K562 (cell line): Measurements from ENCODE around the gene MUSTN1. TPM values are rescaled to one million over a fixed set of nuclear protein-coding genes. Genes with fewer than 3 reads are reported as not detected.

Experiments
- ATAC-seq: fragments of 200-7000 bp; cut with Tn5 transposase; 3 replicates; pipeline ENCODE4 v1.9.1; 2020; ENCODE audit warnings: moderate library complexity
- BruUV-seq: library from RNA; stranded (reverse); fragments of 400-500 nt; replicated peaks from 2 replicates; lab custom pipeline; 2021; lab: Mats Ljungman, UMichigan
- CTCF ChIA-PET: fragments of 300-600 bp; formaldehyde crosslinking; extraction: SDS; loops from one replicate; lab custom pipeline; 2021; ENCODE audit warnings: low intra/inter-chr PET ratio; lab: Yijun Ruan, JAX
- POLR2A ChIA-PET: fragments of 300-600, 350-650 bp; sonication (Branson Sonifier 250); formaldehyde crosslinking; extraction: SDS; loops from one replicate; lab custom pipeline; 2021; ENCODE audit warnings: antibody characterized with exemption, inconsistent platforms; lab: Yijun Ruan, JAX
- DNase-seq, 4 experiments: peaks; one replicate each; pipeline versions ENCODE4 v3.0.0 to v3.0.0-alpha.2; 2011 to 2018; ENCODE audit warnings: low spot score in 3 of 4, mixed read lengths in 3 of 4; ENCODE audit errors: extremely low read depth in 1 of 4
- FAIRE-seq: peaks from 2 replicates; lab custom pipeline; 2011; peaks lifted over from hg19 to GRCh38; lab: Jason Lieb, UNC
- H2AFZ ChIP-seq: 2 replicates; pipeline ENCODE4 v1.6.0; 2011; ENCODE audit warnings: low read depth, low read length, control low read depth, inconsistent platforms
- H3K27ac ChIP-seq: fragments of 200-600 bp; 3 replicates; pipeline ENCODE4 v1.8.0; 2011; ENCODE audit warnings: low read depth, mild to moderate bottlenecking, control low read depth, inconsistent platforms, low read length, moderate library complexity, mixed read lengths; ENCODE audit errors: extremely low read depth
- H3K27me3 ChIP-seq, 2 experiments: fragments of 300-600 bp in 1 of 2; 2 replicates in 1 of 2; 3 replicates in 1 of 2; pipeline versions ENCODE4 v1.6.0 to v1.8.0; 2011; ENCODE audit warnings: inconsistent platforms in 2 of 2, low read length in 2 of 2, mild to moderate bottlenecking in 1 of 2, mixed read lengths in 1 of 2, moderate library complexity in 1 of 2; ENCODE audit not compliant: control insufficient read depth in 2 of 2, insufficient read depth in 2 of 2
- H3K36me3 ChIP-seq: fragments of 300-600 bp; 3 replicates; pipeline ENCODE4 v1.8.0; 2011; ENCODE audit warnings: mild to moderate bottlenecking, low read length, inconsistent platforms; ENCODE audit not compliant: control insufficient read depth, insufficient read depth
- H3K4me1 ChIP-seq, 2 experiments: fragments of 200-600 bp in 1 of 2; replicated peaks in 1 of 2; 2 replicates in 1 of 2; 3 replicates in 1 of 2; pipeline versions ENCODE4 v1.5.1 to v1.8.0; 2011; ENCODE audit warnings: inconsistent platforms in 2 of 2, low read length in 2 of 2, mild to moderate bottlenecking in 1 of 2, mixed read lengths in 1 of 2, moderate library complexity in 1 of 2; ENCODE audit not compliant: control insufficient read depth in 2 of 2, insufficient read depth in 2 of 2
- H3K4me2 ChIP-seq: 2 replicates; pipeline ENCODE4 v1.6.1; 2011; ENCODE audit warnings: low read length, control low read depth, inconsistent platforms, mixed read lengths; ENCODE audit not compliant: insufficient read depth
- H3K4me3 ChIP-seq: fragments of 200-600 bp; sonication (generic), shearing (Covaris generic); 2 replicates; pipeline ENCODE4 v1.5.1; 2016; ENCODE audit warnings: control low read depth, inconsistent platforms
- H3K79me2 ChIP-seq: fragments of 200-600 bp; 3 replicates; pipeline ENCODE4 v1.8.0; 2011; ENCODE audit warnings: low read length, inconsistent platforms; ENCODE audit not compliant: control insufficient read depth, insufficient read depth
- H3K9ac ChIP-seq, 2 experiments: 2 replicates each; pipeline versions ENCODE4 v1.6.0 to v1.6.1; 2011; ENCODE audit warnings: low read depth in 2 of 2, low read length in 2 of 2, control low read depth in 1 of 2, inconsistent platforms in 1 of 2, mild to moderate bottlenecking in 1 of 2, mixed read lengths in 1 of 2; ENCODE audit not compliant: insufficient read depth in 1 of 2
- H3K9me1 ChIP-seq: one replicate; pipeline ENCODE4 v1.6.0; 2011; ENCODE audit warnings: inconsistent platforms, mild to moderate bottlenecking, low read length, moderate library complexity; ENCODE audit not compliant: control insufficient read depth, insufficient read depth
- H3K9me3 ChIP-seq: replicated peaks from 2 replicates; pipeline ENCODE4 v1.5.1; 2011; ENCODE audit warnings: low read depth, low read length, inconsistent platforms; ENCODE audit not compliant: control insufficient read depth, insufficient read depth
- H4K20me1 ChIP-seq: replicated peaks from 2 replicates; pipeline ENCODE4 v1.6.1; 2011; ENCODE audit warnings: low read length, inconsistent platforms, mixed read lengths; ENCODE audit not compliant: control insufficient read depth, insufficient read depth
- ATF1 ChIP-seq, 2 experiments: fragments of 450-650 bp in 1 of 2; IDR thresholded peaks; 2 replicates each; pipeline ENCODE4 v1.6.1; 2016; ENCODE audit warnings: missing compliant biosample characterization in 1 of 2, missing genetic modification characterization in 1 of 2
- DNMT1 ChIP-seq: fragments of 450-650 bp; IDR thresholded peaks from 2 replicates; pipeline ENCODE4 v1.6.1; 2016; ENCODE audit warnings: antibody characterized with exemption, mild to moderate bottlenecking
- MTA1 ChIP-seq: fragments of 450-650 bp; IDR thresholded peaks from 2 replicates; pipeline ENCODE4 v1.6.1; 2017; ENCODE audit warnings: borderline replicate concordance
- MTA3 ChIP-seq: fragments of 450-650 bp; formaldehyde crosslinking; IDR thresholded peaks from 2 replicates; pipeline ENCODE4 v1.6.1; 2017; ENCODE audit warnings: mild to moderate bottlenecking, borderline replicate concordance
- PTBP1 ChIP-seq: fragments of 200-400 bp; formaldehyde crosslinking; IDR thresholded peaks from 2 replicates; pipeline ENCODE4 v1.6.1; 2017; ENCODE audit warnings: low read depth, low read length
- SMAD4 ChIP-seq: fragments of 250-450 bp; sonication (Bioruptor Pico); conservative IDR thresholded peaks from 2 replicates; pipeline ENCODE4 v1.8.0; 2021; ENCODE audit warnings: inconsistent platforms, mild to moderate bottlenecking, moderate library complexity
- SMC3 ChIP-seq: conservative IDR thresholded peaks from 2 replicates; pipeline ENCODE4 v1.6.1; 2011; ENCODE audit warnings: low read depth, low read length, improper control_type of control experiment; ENCODE audit not compliant: insufficient read depth
- SNIP1 ChIP-seq: fragments of 450-650 bp; IDR thresholded peaks from 2 replicates; pipeline ENCODE4 v1.7.1; 2017; ENCODE audit warnings: low read depth, mild to moderate bottlenecking
- ZC3H4 ChIP-seq: sonication (generic); formaldehyde crosslinking; IDR thresholded peaks from 2 replicates; pipeline ENCODE4 v1.9.0; 2021; ENCODE audit warnings: missing genetic modification reagents, borderline replicate concordance
- ZNF644 ChIP-seq: fragments of 200-800 bp; sonication (Bioruptor generic); IDR thresholded peaks from 2 replicates; pipeline ENCODE4 v1.6.1; 2016; ENCODE audit warnings: low read depth, missing genetic modification characterization, missing compliant biosample characterization
- WGBS: fragments of 100-300 bp; shearing (Covaris generic); methylation state at CpG from one replicate; pipeline ENCODE4 v1.1.6; 2016; ENCODE audit warnings: low coverage, mixed read lengths; ENCODE audit not compliant: insufficient coverage; ENCODE audit errors: missing lambda C conversion rate; 5-methylcytosine and 5-hydroxymethylcytosine counted together
- in situ Hi-C: fragments of 300-500 bp; cut with MboI; formaldehyde crosslinking; loops from 4 replicates; pipeline ENCODE4 v1.15.0; 2018; ENCODE audit warnings: inconsistent platforms, mixed read lengths
- intact Hi-C: fragments of 100-400 bp; cut with micrococcal nuclease; formaldehyde crosslinking; loops from 2 replicates; pipeline ENCODE4 v1.14.2; 2022
- polyA plus RNA-seq, 8 experiments: library from polyadenylated mRNA; depleted of rRNA in 4 of 8; stranded (reverse) in 5 of 8; unstranded in 3 of 8; fragments of >200 nt; fragmentation: Nextera tagmentation in 2 of 8; fragmentation: Illumina TruSeq in 1 of 8; extraction: Ambion mirVana in 2 of 8; extraction: Trizol in 1 of 8; gene quantifications; 2 replicates each; pipeline versions ENCODE4 v1.2.1 to v1.2.3, GENCODE V29; 2011 to 2014; ENCODE audit warnings: inconsistent platforms in 1 of 8, missing spikeins in 1 of 8
- total RNA-seq, 7 experiments: library from RNA; depleted of rRNA in 6 of 7; stranded (reverse); fragments of >200 nt in 6 of 7; fragmentation: Illumina TruSeq in 2 of 7; extraction: Trizol in 2 of 7; gene quantifications; 2 replicates each; pipeline versions ENCODE4 v1.2.1 to v1.2.3, GENCODE V29; 2011 to 2021; ENCODE audit warnings: low replicate concordance in 1 of 7
- TF ChIP-seq, protein P1 (sequence below): fragments of 250-450 bp; sonication (Bioruptor Pico); IDR thresholded peaks from 2 replicates; pipeline ENCODE4 v1.4.0; 2020; ENCODE audit warnings: mild to moderate bottlenecking, moderate library complexity
- TF ChIP-seq, protein P2 (sequence below): fragments of 250-450 bp; sonication (Bioruptor Pico); IDR thresholded peaks from 2 replicates; pipeline ENCODE4 v1.8.0; 2022; ENCODE audit warnings: inconsistent platforms, mild to moderate bottlenecking, moderate library complexity, borderline replicate concordance
- TF ChIP-seq, protein P3 (sequence below): fragments of 250-450 bp; sonication (Bioruptor Pico); IDR thresholded peaks from 2 replicates; pipeline ENCODE4 v1.8.0; 2022; ENCODE audit warnings: moderate library complexity, mild to moderate bottlenecking, inconsistent platforms
- TF ChIP-seq, protein P4 (sequence below): sonication (generic); formaldehyde crosslinking; IDR thresholded peaks from 2 replicates; pipeline ENCODE4 v1.8.0; 2022; ENCODE audit warnings: missing genetic modification reagents, mild to moderate bottlenecking, moderate library complexity, borderline replicate concordance
- TF ChIP-seq, protein P5 (sequence below): sonication (generic); IDR thresholded peaks from 2 replicates; pipeline ENCODE4 v1.6.1; 2016

MUSTN1 gene
- total and polyA plus RNA-seq, 9 of the 15 experiments (the other 6 are each of a cell fraction or from before 2014, with no cell fraction given), result 0.15 to 0.78 (median 0.44) TPM; not detected in 4

DNA sequence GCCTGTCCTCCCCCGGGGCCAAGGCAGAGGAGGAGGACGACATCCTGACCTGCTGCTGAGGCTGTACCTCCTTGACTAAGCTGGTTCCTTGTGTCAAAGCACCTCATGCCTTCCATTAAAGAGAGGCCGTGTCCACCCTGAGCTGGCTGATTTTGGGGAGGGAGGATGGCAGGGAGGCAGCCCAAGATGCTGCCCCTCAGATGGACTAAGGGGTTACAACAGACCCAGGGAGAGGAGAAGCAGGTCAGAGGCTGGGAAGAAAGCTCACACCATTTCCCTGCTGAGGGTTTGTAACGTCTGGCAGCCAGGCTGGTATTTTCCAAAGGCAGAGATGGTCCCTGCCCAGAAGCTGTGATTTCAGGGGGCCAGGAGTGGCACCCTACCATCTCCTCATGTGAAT is 42.9 kb downstream of the MUSTN1 start:
- ATAC-seq, result no peak; the same call in 2 of the 3 replicates
- Histone ChIP-seq H3K4me3 (no peak overlapping the region), H3K36me3 (no peaks in the 10 kb centered on the region), H3K4me2 (no peak overlapping the region), H3K9me1 (no peaks in the 10 kb centered on the region), H3K4me1 (peaks cover 0 to 11% of the 10 kb centered on the region in 2 experiments; a peak in 2 of 5 replicates), H4K20me1 (no peaks in the 10 kb centered on the region), H3K9ac (no peak overlapping the region), H3K9me3 (no peaks in the 10 kb centered on the region), H2AFZ (no peak overlapping the region), H3K27me3 (peaks cover 0 to 19% of the 10 kb centered on the region in 2 experiments; a peak in 2 of 5 replicates), H3K27ac (no peak overlapping the region), H3K79me2 (no peaks in the 10 kb centered on the region)
- WGBS, result 22% methylated on average over 4 of the region's 4 CpGs
- ChIA-PET POLR2A (interaction anchor here (1.9 kb wide), 1 partner anchor 21 kb away, joined by 7 read pairs; the partner anchor contains the start of gene NEK4), CTCF (no interaction called here)
- no TSS peak for BruUV-seq
- intact Hi-C loops (no loop called here), in situ Hi-C loops (no loop called here)
- no peak for FAIRE-seq
- DNase-seq, result no peak
- TF ChIP-seq, protein P1, sequence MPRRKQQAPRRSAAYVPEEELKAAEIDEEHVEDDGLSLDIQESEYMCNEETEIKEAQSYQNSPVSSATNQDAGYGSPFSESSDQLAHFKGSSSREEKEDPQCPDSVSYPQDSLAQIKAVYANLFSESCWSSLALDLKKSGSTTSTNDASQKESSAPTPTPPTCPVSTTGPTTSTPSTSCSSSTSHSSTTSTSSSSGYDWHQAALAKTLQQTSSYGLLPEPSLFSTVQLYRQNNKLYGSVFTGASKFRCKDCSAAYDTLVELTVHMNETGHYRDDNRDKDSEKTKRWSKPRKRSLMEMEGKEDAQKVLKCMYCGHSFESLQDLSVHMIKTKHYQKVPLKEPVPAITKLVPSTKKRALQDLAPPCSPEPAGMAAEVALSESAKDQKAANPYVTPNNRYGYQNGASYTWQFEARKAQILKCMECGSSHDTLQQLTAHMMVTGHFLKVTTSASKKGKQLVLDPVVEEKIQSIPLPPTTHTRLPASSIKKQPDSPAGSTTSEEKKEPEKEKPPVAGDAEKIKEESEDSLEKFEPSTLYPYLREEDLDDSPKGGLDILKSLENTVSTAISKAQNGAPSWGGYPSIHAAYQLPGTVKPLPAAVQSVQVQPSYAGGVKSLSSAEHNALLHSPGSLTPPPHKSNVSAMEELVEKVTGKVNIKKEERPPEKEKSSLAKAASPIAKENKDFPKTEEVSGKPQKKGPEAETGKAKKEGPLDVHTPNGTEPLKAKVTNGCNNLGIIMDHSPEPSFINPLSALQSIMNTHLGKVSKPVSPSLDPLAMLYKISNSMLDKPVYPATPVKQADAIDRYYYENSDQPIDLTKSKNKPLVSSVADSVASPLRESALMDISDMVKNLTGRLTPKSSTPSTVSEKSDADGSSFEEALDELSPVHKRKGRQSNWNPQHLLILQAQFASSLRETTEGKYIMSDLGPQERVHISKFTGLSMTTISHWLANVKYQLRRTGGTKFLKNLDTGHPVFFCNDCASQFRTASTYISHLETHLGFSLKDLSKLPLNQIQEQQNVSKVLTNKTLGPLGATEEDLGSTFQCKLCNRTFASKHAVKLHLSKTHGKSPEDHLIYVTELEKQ (CRISPR knock-in tag), result no peak
- TF ChIP-seq, protein P2, sequence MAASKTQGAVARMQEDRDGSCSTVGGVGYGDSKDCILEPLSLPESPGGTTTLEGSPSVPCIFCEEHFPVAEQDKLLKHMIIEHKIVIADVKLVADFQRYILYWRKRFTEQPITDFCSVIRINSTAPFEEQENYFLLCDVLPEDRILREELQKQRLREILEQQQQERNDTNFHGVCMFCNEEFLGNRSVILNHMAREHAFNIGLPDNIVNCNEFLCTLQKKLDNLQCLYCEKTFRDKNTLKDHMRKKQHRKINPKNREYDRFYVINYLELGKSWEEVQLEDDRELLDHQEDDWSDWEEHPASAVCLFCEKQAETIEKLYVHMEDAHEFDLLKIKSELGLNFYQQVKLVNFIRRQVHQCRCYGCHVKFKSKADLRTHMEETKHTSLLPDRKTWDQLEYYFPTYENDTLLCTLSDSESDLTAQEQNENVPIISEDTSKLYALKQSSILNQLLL (CRISPR knock-in tag), result no peak
- no peak for TF ChIP-seq SMAD4 (CRISPR knock-in tag)
- no peak for TF ChIP-seq ATF1 (CRISPR knock-in tag; IDR thresholded peaks at IDR 0.05)
- TF ChIP-seq ATF1 (tag; IDR thresholded peaks at IDR 0.05), result no peak
- TF ChIP-seq SMC3, result no peak
- no peak for TF ChIP-seq MTA1
- TF ChIP-seq, protein P3, sequence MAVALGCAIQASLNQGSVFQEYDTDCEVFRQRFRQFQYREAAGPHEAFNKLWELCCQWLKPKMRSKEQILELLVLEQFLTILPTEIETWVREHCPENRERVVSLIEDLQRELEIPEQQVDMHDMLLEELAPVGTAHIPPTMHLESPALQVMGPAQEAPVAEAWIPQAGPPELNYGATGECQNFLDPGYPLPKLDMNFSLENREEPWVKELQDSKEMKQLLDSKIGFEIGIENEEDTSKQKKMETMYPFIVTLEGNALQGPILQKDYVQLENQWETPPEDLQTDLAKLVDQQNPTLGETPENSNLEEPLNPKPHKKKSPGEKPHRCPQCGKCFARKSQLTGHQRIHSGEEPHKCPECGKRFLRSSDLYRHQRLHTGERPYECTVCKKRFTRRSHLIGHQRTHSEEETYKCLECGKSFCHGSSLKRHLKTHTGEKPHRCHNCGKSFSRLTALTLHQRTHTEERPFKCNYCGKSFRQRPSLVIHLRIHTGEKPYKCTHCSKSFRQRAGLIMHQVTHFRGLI (CRISPR knock-in tag), result no peak
- TF ChIP-seq MTA3, result no peak
- TF ChIP-seq SNIP1, result no peak
- TF ChIP-seq ZNF644, result no peak
- TF ChIP-seq, protein P4, sequence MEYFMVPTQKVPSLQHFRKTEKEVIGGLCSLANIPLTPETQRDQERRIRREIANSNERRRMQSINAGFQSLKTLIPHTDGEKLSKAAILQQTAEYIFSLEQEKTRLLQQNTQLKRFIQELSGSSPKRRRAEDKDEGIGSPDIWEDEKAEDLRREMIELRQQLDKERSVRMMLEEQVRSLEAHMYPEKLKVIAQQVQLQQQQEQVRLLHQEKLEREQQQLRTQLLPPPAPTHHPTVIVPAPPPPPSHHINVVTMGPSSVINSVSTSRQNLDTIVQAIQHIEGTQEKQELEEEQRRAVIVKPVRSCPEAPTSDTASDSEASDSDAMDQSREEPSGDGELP (CRISPR knock-in tag), result no peak
- TF ChIP-seq DNMT1, result no peak
- TF ChIP-seq, protein P5, sequence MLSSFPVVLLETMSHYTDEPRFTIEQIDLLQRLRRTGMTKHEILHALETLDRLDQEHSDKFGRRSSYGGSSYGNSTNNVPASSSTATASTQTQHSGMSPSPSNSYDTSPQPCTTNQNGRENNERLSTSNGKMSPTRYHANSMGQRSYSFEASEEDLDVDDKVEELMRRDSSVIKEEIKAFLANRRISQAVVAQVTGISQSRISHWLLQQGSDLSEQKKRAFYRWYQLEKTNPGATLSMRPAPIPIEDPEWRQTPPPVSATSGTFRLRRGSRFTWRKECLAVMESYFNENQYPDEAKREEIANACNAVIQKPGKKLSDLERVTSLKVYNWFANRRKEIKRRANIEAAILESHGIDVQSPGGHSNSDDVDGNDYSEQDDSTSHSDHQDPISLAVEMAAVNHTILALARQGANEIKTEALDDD, result no peak
- no peak for TF ChIP-seq ZC3H4
- no peak for TF ChIP-seq PTBP1
